ENCODE results near the gene SP2.

SP2 gene

DNA sequence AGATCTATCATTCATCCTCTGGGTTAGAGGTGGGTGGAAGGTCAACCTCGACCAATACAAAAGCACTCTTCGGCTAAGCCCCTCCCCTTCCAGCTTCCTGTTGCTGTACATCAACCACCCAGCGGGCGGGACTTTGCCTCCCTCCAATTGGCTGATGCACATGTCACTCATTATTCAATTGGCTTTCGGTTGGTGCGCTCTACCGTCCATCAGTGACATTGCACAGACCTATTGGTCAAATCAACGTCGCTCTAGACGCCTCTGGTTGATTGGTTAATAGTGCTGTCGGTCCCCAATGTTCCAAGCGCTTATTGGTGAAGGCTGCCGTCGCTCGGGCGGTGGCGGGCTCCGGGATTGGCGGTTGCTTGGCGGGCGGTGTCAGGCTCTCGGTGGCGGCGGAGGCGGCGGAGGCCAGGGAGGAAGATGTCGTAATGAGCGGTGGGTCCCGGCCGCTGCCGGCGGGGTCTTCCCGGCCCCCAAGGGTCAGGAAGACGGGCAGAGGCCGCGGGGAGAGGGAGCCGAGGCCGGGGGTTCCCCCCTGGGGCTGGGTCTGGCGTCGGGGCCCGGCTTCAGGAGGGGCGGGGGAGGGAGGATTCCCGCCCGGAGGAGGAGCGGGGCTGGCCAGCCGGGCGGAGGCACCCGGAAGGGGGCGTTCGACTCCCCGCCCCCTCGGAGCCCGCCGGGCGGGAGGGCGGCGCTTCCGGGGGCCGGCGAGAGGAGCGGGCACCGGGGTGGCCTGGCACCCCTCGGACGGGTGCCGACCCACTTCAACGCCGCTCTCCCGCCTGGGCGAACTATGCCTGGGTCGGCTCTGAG is at the start of gene SP2:
SP2 (plus strand) TSS at position 381 of the 816 bp plus-strand sequence; CDS start at position 432, 51 bp downstream.
- TF ChIP-seq GATA2 (IDR thresholded peaks at IDR 0.05; ENCODE audit: low read depth, low read length), result peak; percentile 32; the same call in 1 of the 2 replicates
- TF ChIP-seq GATA3 (IDR thresholded peaks at IDR 0.05; ENCODE audit: low read depth, low read length), result no peak

GRCh38 chr17:47846716-47847340 is 49.2 kb upstream of the SP2 start:
- no peak for TF ChIP-seq GATA2 (IDR thresholded peaks at IDR 0.05; ENCODE audit: low read depth, low read length)
- no peak for TF ChIP-seq GATA3 (IDR thresholded peaks at IDR 0.05; ENCODE audit: low read depth, low read length)

GRCh38 chr17:47847341-47848197 is 48.5 kb upstream of the SP2 start:
- TF ChIP-seq GATA3 (IDR thresholded peaks at IDR 0.05; ENCODE audit: low read depth, low read length) (no peak), GATA2 (IDR thresholded peaks at IDR 0.05; ENCODE audit: low read depth, low read length) (no peak)

- no peak for TF ChIP-seq GATA3 (IDR thresholded peaks at IDR 0.05; ENCODE audit: low read depth, low read length)
- no peak for TF ChIP-seq GATA2 (IDR thresholded peaks at IDR 0.05; ENCODE audit: low read depth, low read length)
Observed at GRCh38 chr17:47848198-47848513, 47.9 kb upstream of the SP2 start.

DNA sequence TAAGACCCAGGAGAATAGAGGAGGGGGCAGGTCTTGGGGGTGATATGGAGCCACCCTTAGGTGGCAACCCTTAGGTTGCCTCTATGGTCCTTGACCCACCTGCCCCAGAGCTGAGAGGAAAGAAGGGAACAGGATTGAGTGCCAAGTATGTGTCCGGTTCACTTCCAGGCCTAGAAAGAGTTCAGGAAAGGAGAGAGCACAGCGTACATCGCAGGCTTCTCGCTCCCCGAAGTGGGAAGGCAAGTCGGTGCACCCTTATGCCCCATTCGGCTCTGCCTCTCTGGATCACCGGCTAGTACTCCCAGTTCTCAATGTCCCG is 45.7 kb upstream of the SP2 start:
- no peak for TF ChIP-seq GATA2 (IDR thresholded peaks at IDR 0.05; ENCODE audit: low read depth, low read length)
- no peak for TF ChIP-seq GATA3 (IDR thresholded peaks at IDR 0.05; ENCODE audit: low read depth, low read length)

DNA sequence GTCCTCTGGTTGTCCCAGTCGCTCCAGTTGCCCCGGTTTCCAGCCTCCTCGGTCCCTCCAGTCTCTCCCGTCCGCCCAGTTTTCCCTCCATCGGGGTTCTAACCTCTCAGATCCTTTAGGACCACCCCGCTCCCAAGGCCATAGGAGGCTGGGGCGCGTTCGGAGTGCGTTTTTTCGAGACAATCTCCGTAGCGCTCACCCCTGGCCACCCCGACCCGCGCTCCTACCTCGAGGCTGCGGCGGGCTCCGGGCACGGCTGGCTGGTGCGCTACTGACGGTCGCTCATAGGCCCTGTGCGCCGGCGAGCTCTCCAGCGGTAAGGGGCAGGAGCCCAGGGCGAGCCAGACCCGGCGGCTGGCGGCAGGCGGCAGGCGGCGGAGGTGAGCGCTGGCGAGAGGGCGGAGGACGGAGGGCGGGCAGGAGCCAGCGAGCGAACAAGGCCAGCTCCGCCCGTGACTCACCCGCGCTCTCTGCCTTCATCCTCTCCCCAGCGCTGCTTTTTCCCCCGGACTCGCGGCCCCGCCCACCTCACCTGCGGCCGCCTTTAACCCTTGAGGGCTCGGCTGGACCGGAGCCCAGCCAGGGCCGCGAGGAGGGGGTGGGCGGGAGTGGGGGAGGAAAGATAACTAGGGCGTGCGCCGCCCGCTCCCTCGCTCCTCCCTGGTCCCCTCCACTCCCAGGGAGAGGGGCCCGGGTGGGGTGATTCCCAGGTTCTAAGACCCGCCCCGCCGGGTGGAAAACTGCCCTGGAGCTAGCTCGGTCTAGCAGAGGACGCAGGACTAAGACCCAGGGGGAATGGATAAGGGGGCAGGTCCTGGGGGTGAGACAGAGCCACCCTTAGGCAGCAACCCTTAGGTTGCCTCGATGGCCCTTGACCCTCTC is 45.1 kb upstream of the SP2 start, which contains the start of gene SP6:
SP6 (minus strand) TSS at position 472 of the 882 bp plus-strand sequence. CDS start 2,734 bp downstream, outside the sequence.
- TF ChIP-seq GATA3 (IDR thresholded peaks at IDR 0.05; ENCODE audit: low read depth, low read length), result no peak
- TF ChIP-seq GATA2 (IDR thresholded peaks at IDR 0.05; ENCODE audit: low read depth, low read length), result no peak

DNA sequence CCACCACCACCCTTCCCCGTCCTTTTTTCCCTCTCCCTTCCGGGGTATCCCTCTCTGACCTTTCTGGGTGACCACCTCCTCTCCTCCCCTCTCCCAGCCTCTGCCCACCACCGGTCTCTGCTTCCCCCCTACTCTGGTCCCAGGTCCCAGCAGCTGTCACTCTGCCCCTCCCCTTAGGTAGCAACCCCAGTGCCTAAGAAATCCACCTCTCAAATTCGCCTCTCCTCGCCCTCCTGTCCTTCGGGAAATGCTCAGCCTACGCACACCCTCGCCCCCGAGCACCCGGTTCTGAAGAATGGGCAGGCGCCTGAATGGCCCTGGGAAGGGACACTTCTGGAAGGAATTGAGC is 44.3 kb upstream of the SP2 start:
- no peak for TF ChIP-seq GATA2 (IDR thresholded peaks at IDR 0.05; ENCODE audit: low read depth, low read length)
- no peak for TF ChIP-seq GATA3 (IDR thresholded peaks at IDR 0.05; ENCODE audit: low read depth, low read length)

- TF ChIP-seq GATA2 (IDR thresholded peaks at IDR 0.05; ENCODE audit: low read depth, low read length), result no peak
- TF ChIP-seq GATA3 (IDR thresholded peaks at IDR 0.05; ENCODE audit: low read depth, low read length), result no peak
Observed at GRCh38 chr17:47852113-47852949, 43.7 kb upstream of the SP2 start.

DNA sequence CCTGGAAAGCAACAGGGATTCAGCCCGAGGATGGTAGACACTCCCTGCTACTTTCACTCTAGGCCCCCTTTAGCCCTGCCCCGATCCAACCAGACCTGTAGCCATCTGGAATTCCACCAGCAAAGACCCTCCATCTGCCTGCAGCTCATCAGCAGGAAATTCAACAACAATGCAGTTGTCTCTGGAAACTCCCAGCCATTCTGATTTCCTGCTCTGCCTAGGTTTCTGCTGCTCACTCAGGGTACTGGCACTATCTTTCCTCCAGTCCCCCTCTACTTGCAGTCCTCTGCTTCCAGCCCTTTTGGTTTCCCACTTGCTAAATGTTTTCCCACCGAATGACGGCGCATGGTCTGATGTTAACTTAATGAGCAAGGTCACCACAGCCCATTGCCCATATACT is 42.4 kb upstream of the SP2 start:
- no peak for TF ChIP-seq GATA2 (IDR thresholded peaks at IDR 0.05; ENCODE audit: low read depth, low read length)

- TF ChIP-seq GATA2 (IDR thresholded peaks at IDR 0.05; ENCODE audit: low read depth, low read length), result no peak
Observed at GRCh38 chr17:47855737-47856136, 40.3 kb upstream of the SP2 start.

- TF ChIP-seq GATA2 (IDR thresholded peaks at IDR 0.05; ENCODE audit: low read depth, low read length), result no peak
- no peak for TF ChIP-seq GATA3 (IDR thresholded peaks at IDR 0.05; ENCODE audit: low read depth, low read length)
Observed at GRCh38 chr17:47856830-47857229, 39.2 kb upstream of the SP2 start.

DNA sequence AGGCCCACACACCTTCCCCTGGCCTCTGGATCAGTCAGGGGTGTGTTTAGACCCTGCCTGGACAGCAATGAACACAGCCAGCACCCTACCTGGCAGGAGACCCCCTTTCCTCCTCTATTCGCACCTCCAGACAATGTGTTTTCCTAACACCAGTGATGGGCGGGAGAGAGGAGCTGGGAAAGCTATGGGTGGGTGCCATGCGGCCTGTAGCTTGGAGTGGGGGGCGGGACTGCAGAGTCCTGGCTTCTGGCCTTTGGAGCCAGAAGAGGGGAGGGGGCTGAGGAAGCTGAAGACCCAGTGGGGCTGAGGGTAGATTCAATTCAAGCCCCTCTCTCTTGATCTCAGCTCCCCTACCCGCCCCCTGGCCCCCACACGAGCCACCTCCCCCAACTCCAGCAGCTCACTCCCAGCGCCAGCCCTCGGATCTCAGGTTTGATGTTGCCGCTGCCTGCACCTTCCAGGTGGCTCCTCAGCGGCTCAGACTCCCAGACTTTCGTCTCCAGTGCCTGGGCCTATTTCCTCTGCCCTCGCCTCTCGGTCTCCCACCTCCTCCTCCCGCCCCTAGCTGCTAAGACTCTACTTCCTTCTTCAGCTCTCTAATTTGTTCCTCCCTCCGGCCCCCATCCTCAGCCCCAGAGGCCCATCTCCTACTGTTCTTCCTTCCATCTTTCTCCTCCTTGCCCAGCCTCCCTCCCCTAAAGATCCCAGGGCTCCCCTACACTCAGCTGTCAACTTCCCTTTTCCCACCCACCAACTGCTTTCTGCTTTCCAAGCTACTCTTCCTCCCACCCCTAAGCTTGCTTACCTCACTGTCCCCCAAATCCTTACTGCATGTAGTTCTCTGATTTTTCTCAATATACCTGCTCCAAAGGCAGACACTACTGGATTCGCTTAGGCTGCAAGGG is 38.2 kb upstream of the SP2 start:
- no peak for TF ChIP-seq GATA2 (IDR thresholded peaks at IDR 0.05; ENCODE audit: low read depth, low read length)
- no peak for TF ChIP-seq GATA3 (IDR thresholded peaks at IDR 0.05; ENCODE audit: low read depth, low read length)

Measured in SH-SY5Y (cell line).